ENCODE measurements around the gene SGK1. TPM values are rescaled to one million over a fixed set of nuclear protein-coding genes. Genes with fewer than 3 reads are reported as not detected.
"Not testable (repeated sequence)": the region's sequence is repeated elsewhere in the genome, so short reads cannot be mapped to it uniquely, and the experiment has no call there.

SGK1 gene
- total and polyA plus RNA-seq, 2 donors from 2014 or later, result 142 to 324 TPM

GRCh38 chr6:134322216-134322615 lies 4.3 kb upstream of the SGK1 start:
- no peaks in the 10 kb centered on the region for H3K27me3 ChIP-seq (ENCODE audit: control insufficient read depth, insufficient read depth, low read length)
- peaks cover 0 to 3% (median 0%) of the 10 kb centered on the region in 3 donors for H3K4me1 ChIP-seq (ENCODE audit: control insufficient read depth in 2 of 3, insufficient read depth in 2 of 3, low read depth in 1 of 3, low read length in 3 of 3)
- H3K9ac ChIP-seq (ENCODE audit: low read length in 3 of 3), result no peak overlapping the region
- no peak for FAIRE-seq
- peaks cover 0 to 5% (median 0%) of the 10 kb centered on the region in 3 donors for H3K9me3 ChIP-seq (ENCODE audit: control insufficient read depth in 2 of 3, insufficient read depth in 1 of 3, low read length in 3 of 3)
- H3K27ac ChIP-seq (ENCODE audit: low read depth in 2 of 2, low read length in 2 of 2), result no peak overlapping the region
- no peak for DNase-seq
- TF ChIP-seq, protein P1, sequence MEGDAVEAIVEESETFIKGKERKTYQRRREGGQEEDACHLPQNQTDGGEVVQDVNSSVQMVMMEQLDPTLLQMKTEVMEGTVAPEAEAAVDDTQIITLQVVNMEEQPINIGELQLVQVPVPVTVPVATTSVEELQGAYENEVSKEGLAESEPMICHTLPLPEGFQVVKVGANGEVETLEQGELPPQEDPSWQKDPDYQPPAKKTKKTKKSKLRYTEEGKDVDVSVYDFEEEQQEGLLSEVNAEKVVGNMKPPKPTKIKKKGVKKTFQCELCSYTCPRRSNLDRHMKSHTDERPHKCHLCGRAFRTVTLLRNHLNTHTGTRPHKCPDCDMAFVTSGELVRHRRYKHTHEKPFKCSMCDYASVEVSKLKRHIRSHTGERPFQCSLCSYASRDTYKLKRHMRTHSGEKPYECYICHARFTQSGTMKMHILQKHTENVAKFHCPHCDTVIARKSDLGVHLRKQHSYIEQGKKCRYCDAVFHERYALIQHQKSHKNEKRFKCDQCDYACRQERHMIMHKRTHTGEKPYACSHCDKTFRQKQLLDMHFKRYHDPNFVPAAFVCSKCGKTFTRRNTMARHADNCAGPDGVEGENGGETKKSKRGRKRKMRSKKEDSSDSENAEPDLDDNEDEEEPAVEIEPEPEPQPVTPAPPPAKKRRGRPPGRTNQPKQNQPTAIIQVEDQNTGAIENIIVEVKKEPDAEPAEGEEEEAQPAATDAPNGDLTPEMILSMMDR (IDR thresholded peaks at IDR 0.05; ENCODE audit: borderline replicate concordance, extremely low read depth, insufficient read depth), result no peak
- H3K36me3 ChIP-seq (ENCODE audit: control insufficient read depth in 2 of 3, insufficient read depth in 3 of 3, low read length in 3 of 3), result no peaks in the 10 kb centered on the region
- intact Hi-C loops (cut with DNase I), result no loop called here
- no peak overlapping the region for H3K4me3 ChIP-seq (ENCODE audit: low read length in 3 of 3)

- peaks cover 0 to 3% (median 0%) of the 10 kb centered on the region in 3 donors for H3K4me1 ChIP-seq (ENCODE audit: control insufficient read depth in 2 of 3, insufficient read depth in 2 of 3, low read depth in 1 of 3, low read length in 3 of 3)
- no peak for DNase-seq
- no peak overlapping the region for H3K27ac ChIP-seq (ENCODE audit: low read depth in 2 of 2, low read length in 2 of 2)
- no peak overlapping the region for H3K9ac ChIP-seq (ENCODE audit: low read length in 3 of 3)
- H3K36me3 ChIP-seq (ENCODE audit: control insufficient read depth in 2 of 3, insufficient read depth in 3 of 3, low read length in 3 of 3), result no peaks in the 10 kb centered on the region
- TF ChIP-seq, protein P1 (IDR thresholded peaks at IDR 0.05; ENCODE audit: borderline replicate concordance, extremely low read depth, insufficient read depth), result no peak
- peaks cover 2% of the 10 kb centered on the region for H3K27me3 ChIP-seq (ENCODE audit: control insufficient read depth, insufficient read depth, low read length)
- FAIRE-seq, result no peak
- intact Hi-C loops (cut with DNase I), result no loop called here
- peaks cover 0 to 5% (median 0%) of the 10 kb centered on the region in 3 donors for H3K9me3 ChIP-seq (ENCODE audit: control insufficient read depth in 2 of 3, insufficient read depth in 1 of 3, low read length in 3 of 3)
- no peak overlapping the region for H3K4me3 ChIP-seq (ENCODE audit: low read length in 3 of 3)
These were observed 3.3 kb upstream of the SGK1 start for GRCh38 chr6:134321246-134321645.

DNA sequence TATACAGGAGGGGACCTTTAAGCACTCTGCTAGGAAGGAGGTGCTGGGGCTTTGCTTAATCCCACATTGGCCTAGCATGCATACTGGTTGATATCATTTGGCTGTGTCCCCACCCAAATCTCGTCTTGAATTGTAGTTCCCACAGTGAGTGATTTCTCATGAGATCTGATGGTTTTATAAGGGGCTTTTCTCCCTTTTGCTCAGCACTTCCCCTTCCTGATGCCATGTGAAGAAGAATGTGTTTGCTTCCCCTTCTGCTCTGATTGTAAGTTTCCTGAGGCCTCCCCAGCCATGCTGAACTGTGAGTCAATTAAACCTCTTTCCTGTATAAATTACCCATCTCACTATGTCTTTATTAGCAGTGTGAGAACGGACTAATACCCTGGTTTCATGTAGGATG lies 1.8 kb upstream of the SGK1 start:
- H3K27me3 ChIP-seq (ENCODE audit: control insufficient read depth, insufficient read depth, low read length); H3K36me3 ChIP-seq (ENCODE audit: control insufficient read depth in 2 of 3, insufficient read depth in 3 of 3, low read length in 3 of 3); H3K4me3 ChIP-seq (ENCODE audit: low read length in 3 of 3); H3K4me1 ChIP-seq (ENCODE audit: control insufficient read depth in 2 of 3, insufficient read depth in 2 of 3, low read depth in 1 of 3, low read length in 3 of 3); H3K27ac ChIP-seq (ENCODE audit: low read depth in 2 of 2, low read length in 2 of 2); FAIRE-seq; H3K9ac ChIP-seq (ENCODE audit: low read length in 3 of 3); intact Hi-C loops (cut with DNase I); DNase-seq; H3K9me3 ChIP-seq (ENCODE audit: control insufficient read depth in 2 of 3, insufficient read depth in 1 of 3, low read length in 3 of 3): not testable (repeated sequence)

GRCh38 chr6:134318974-134319281 lies 1.0 kb upstream of the SGK1 start:
- H3K27me3 ChIP-seq (ENCODE audit: control insufficient read depth, insufficient read depth, low read length), result peaks cover 2% of the 10 kb centered on the region
- no peak for DNase-seq
- TF ChIP-seq, protein P1 (IDR thresholded peaks at IDR 0.05; ENCODE audit: borderline replicate concordance, extremely low read depth, insufficient read depth), result no peak

More at GRCh38 chr6:134318974-134319281, 1.0 kb upstream of the SGK1 start:
- no peak for FAIRE-seq
- peaks cover 0 to 3% (median 0%) of the 10 kb centered on the region in 3 donors for H3K4me1 ChIP-seq (ENCODE audit: control insufficient read depth in 2 of 3, insufficient read depth in 2 of 3, low read depth in 1 of 3, low read length in 3 of 3)
- no peaks in the 10 kb centered on the region for H3K9me3 ChIP-seq (ENCODE audit: control insufficient read depth in 2 of 3, insufficient read depth in 1 of 3, low read length in 3 of 3)
- no peaks in the 10 kb centered on the region for H3K36me3 ChIP-seq (ENCODE audit: control insufficient read depth in 2 of 3, insufficient read depth in 3 of 3, low read length in 3 of 3)
- H3K4me3 ChIP-seq (ENCODE audit: low read length in 3 of 3), result no peak overlapping the region
- intact Hi-C loops (cut with DNase I), result no loop called here
- H3K9ac ChIP-seq (ENCODE audit: low read length in 3 of 3), result no peak overlapping the region
- H3K27ac ChIP-seq (ENCODE audit: low read depth in 2 of 2, low read length in 2 of 2), result no peak overlapping the region

Measured in kidney (tissue), 14 donors.